GM23338 (cell line): ENCODE measurements around the gene DUSP7. TPM values are rescaled to one million over a fixed set of nuclear protein-coding genes. Genes with fewer than 3 reads are reported as not detected.

Experiments used
- ATAC-seq: fragments of 200-7000 bp; cut with Tn5 transposase; 3 replicates; pipeline ENCODE4 v1.9.1; 2020
- DNase-seq: peaks from one replicate; pipeline ENCODE4 v3.0.0-alpha.2; 2015; ENCODE audit warnings: low spot score
- H2AFZ ChIP-seq: fragments of 200-600 bp; sonication (generic); 2 replicates; pipeline ENCODE4 v1.8.0; 2016; ENCODE audit warnings: antibody characterized with exemption, mild to moderate bottlenecking, moderate library complexity
- H3F3A ChIP-seq: fragments of 200-600 bp; sonication (generic); replicated peaks from 2 replicates; pipeline ENCODE4 v1.8.0; 2017; ENCODE audit warnings: antibody characterized with exemption, mixed run types, low read depth
- H3K27ac ChIP-seq: fragments of 200-600 bp; sonication (generic); 2 replicates; pipeline ENCODE4 v1.6.1; 2016; ENCODE audit warnings: low read depth
- H3K27me3 ChIP-seq: fragments of 200-600 bp; sonication (generic); 2 replicates; pipeline ENCODE4 v1.8.0; 2016; ENCODE audit warnings: mild to moderate bottlenecking, mixed run types, moderate library complexity; ENCODE audit not compliant: insufficient read depth
- H3K36me3 ChIP-seq: fragments of 200-600 bp; sonication (generic); 2 replicates; pipeline ENCODE4 v1.8.0; 2016; ENCODE audit warnings: mild to moderate bottlenecking; ENCODE audit not compliant: insufficient read depth
- H3K4me1 ChIP-seq: fragments of 200-600 bp; sonication (generic); 2 replicates; pipeline ENCODE4 v1.8.0; 2016; ENCODE audit warnings: mild to moderate bottlenecking, moderate library complexity; ENCODE audit not compliant: insufficient read depth
- H3K4me2 ChIP-seq: fragments of 200-600 bp; sonication (generic); 2 replicates; pipeline ENCODE4 v1.7.1; 2017; ENCODE audit warnings: mixed run types
- H3K4me3 ChIP-seq: fragments of 200-600 bp; sonication (generic); 2 replicates; pipeline ENCODE4 v1.6.1; 2016; ENCODE audit warnings: mixed run types
- H3K79me2 ChIP-seq: fragments of 200-600 bp; sonication (generic); replicated peaks from 2 replicates; pipeline ENCODE4 v1.8.0; 2017; ENCODE audit warnings: mild to moderate bottlenecking; ENCODE audit not compliant: insufficient read depth
- H3K9me2 ChIP-seq: fragments of 200-600 bp; sonication (generic); 2 replicates; pipeline ENCODE4 v1.8.0; 2017; ENCODE audit not compliant: insufficient read depth
- H4K20me1 ChIP-seq: fragments of 200-600 bp; sonication (generic); replicated peaks from 2 replicates; pipeline ENCODE4 v1.8.0; 2017; ENCODE audit warnings: mild to moderate bottlenecking; ENCODE audit not compliant: insufficient read depth
- H3K27ac Mint-ChIP-seq: 2 replicates; pipeline ENCODE4 v1.8.0; 2020; ENCODE audit warnings: inconsistent platforms, mild to moderate bottlenecking, moderate library complexity, mixed read lengths
- H3K27me3 Mint-ChIP-seq: 3 replicates; pipeline ENCODE4 v1.8.0; 2022; ENCODE audit warnings: low read depth, mild to moderate bottlenecking, moderate library complexity, mixed read lengths, inconsistent platforms; ENCODE audit not compliant: insufficient read depth, poor library complexity
- H3K36me3 Mint-ChIP-seq: 3 replicates; pipeline ENCODE4 v1.8.0; 2021; ENCODE audit warnings: low read depth, mild to moderate bottlenecking, inconsistent platforms, moderate library complexity, mixed read lengths
- H3K4me1 Mint-ChIP-seq: 3 replicates; pipeline ENCODE4 v1.8.0; 2020; ENCODE audit warnings: mild to moderate bottlenecking, inconsistent platforms, mixed read lengths
- H3K4me3 Mint-ChIP-seq: 3 replicates; pipeline ENCODE4 v1.8.0; 2021; ENCODE audit warnings: moderate library complexity, mild to moderate bottlenecking, inconsistent platforms, mixed read lengths
- H3K9me3 Mint-ChIP-seq: 3 replicates; pipeline ENCODE4 v1.8.0; 2020; ENCODE audit warnings: moderate library complexity, mild to moderate bottlenecking, inconsistent platforms, mixed read lengths
- CREB1 ChIP-seq: fragments of 250-450 bp; sonication (Bioruptor Pico); IDR thresholded peaks from 2 replicates; pipeline ENCODE4 v1.5.0; 2020; ENCODE audit warnings: low read depth, mild to moderate bottlenecking, moderate library complexity
- CTCF ChIP-seq, 2 experiments: fragments of 200-600 bp in 1 of 2; sonication (generic) in 1 of 2; conservative IDR thresholded peaks; 2 replicates each; pipeline versions ENCODE4 v1.5.1 to v1.6.1; 2016 to 2017; ENCODE audit warnings: antibody characterized with exemption in 2 of 2, low read depth in 2 of 2, mild to moderate bottlenecking in 2 of 2, moderate library complexity in 1 of 2
- NANOG ChIP-seq: IDR thresholded peaks from 2 replicates; pipeline ENCODE4 v1.6.1; 2016; ENCODE audit warnings: antibody characterized with exemption, borderline replicate concordance
- STAT1 ChIP-seq: IDR thresholded peaks from one replicate; pipeline ENCODE4 v1.6.1; 2016; ENCODE audit warnings: antibody characterized with exemption; ENCODE audit not compliant: unreplicated experiment
- ZNF114 ChIP-seq: fragments of 250-450 bp; sonication (Bioruptor Pico); IDR thresholded peaks from 2 replicates; pipeline ENCODE4 v1.5.0; 2020; ENCODE audit warnings: mild to moderate bottlenecking, moderate library complexity
- ZNF331 ChIP-seq: fragments of 250-450 bp; sonication (Bioruptor Pico); IDR thresholded peaks from 2 replicates; pipeline ENCODE4 v1.5.0; 2020; ENCODE audit warnings: low read depth, mild to moderate bottlenecking, moderate library complexity
- ZNF462 ChIP-seq: fragments of 250-450 bp; sonication (Bioruptor Pico); IDR thresholded peaks from 2 replicates; pipeline ENCODE4 v1.5.0; 2020; ENCODE audit warnings: mild to moderate bottlenecking, moderate library complexity
- polyA plus RNA-seq: library from polyadenylated mRNA; unstranded; fragments of >200 nt; fragmentation: Nextera tagmentation; extraction: Ambion mirVana; gene quantifications from 2 replicates; pipeline ENCODE4 v1.2.1, GENCODE V29; 2016
- total RNA-seq: library from RNA; depleted of rRNA; stranded (reverse); fragments of >200 nt; shearing (Covaris generic); gene quantifications from 2 replicates; pipeline ENCODE4 v1.2.3, GENCODE V29; 2014

DUSP7 gene
- total and polyA plus RNA-seq, 2 experiments from 2014 or later: 5.6 to 14.7 TPM

- TF ChIP-seq ZNF462 (CRISPR knock-in tag): no peak
Observed at GRCh38 chr3:52063026-52063723, 6.8 kb upstream of the DUSP7 start (continued).

- Histone ChIP-seq H3F3A (0 out of 2 replicates have a peak, but pooled peaks cover 5% of the 10 kb centered on the region), H3K9me2 (no peaks in the 10 kb centered on the region), H3K27ac (no peak overlapping the region), H3K4me1 (peaks cover 5% of the 10 kb centered on the region; the same call in 1 of the 2 replicates), H3K79me2 (no peaks in the 10 kb centered on the region), H4K20me1 (no peaks in the 10 kb centered on the region), H3K4me2 (no peak overlapping the region), H3K36me3 (no peaks in the 10 kb centered on the region), H3K4me3 (no peak overlapping the region), H2AFZ (no peak overlapping the region), H3K27me3 (0 out of 2 replicates have a peak, but pooled peaks cover 8% of the 10 kb centered on the region)
- H3K4me1 Mint-ChIP-seq: peaks cover 2% of the 10 kb centered on the region; the same call in 1 of the 3 replicates
- DNase-seq: no peak
- H3K36me3 Mint-ChIP-seq: no peaks in the 10 kb centered on the region
- no peak overlapping the region for H3K27ac Mint-ChIP-seq
- no peaks in the 10 kb centered on the region for H3K9me3 Mint-ChIP-seq
- H3K4me3 Mint-ChIP-seq: no peak overlapping the region
- no peak for ATAC-seq
- peaks cover 13% of the 10 kb centered on the region for H3K27me3 Mint-ChIP-seq
- TF ChIP-seq ZNF331 (CRISPR knock-in tag) (no peak), ZNF114 (CRISPR knock-in tag) (no peak), STAT1 (no peak), CTCF (conservative IDR thresholded peaks at IDR 0.05; ENCODE audit: low read depth in 2 of 2) (no peak), NANOG (no peak), CREB1 (CRISPR knock-in tag) (no peak), ZNF462 (CRISPR knock-in tag) (no peak)
Observed at GRCh38 chr3:52062505-52062904, 6.1 kb upstream of the DUSP7 start.
